ENCODE measurements around the gene ZSCAN31.
A peak's percentile ranks its signal among the peaks of the same experiment; 100 is the strongest.

The ZSCAN31 gene

GRCh38 chr6:28340310-28341095 lies 4.6 kb upstream of the ZSCAN31 start:
- no peak overlapping the region for H3K27ac ChIP-seq
- TF ChIP-seq CTCF (IDR thresholded peaks at IDR 0.05) (no peak), ZFX (IDR thresholded peaks at IDR 0.05; ENCODE audit: borderline replicate concordance) (no peak)

- no peak for TF ChIP-seq CTCF (IDR thresholded peaks at IDR 0.05)
- no peak for TF ChIP-seq ZFX (IDR thresholded peaks at IDR 0.05; ENCODE audit: borderline replicate concordance)
- H3K27ac ChIP-seq, result peak overlapping the region; percentile 93
These were observed 1.2 kb upstream of the ZSCAN31 start for GRCh38 chr6:28337121-28337520.

- H3K27ac ChIP-seq, result peak overlapping the region; percentile 93
- TF ChIP-seq ZFX (IDR thresholded peaks at IDR 0.05; ENCODE audit: borderline replicate concordance), result no peak
- no peak for TF ChIP-seq CTCF (IDR thresholded peaks at IDR 0.05)
These were observed 554 bp upstream of the ZSCAN31 start for GRCh38 chr6:28336284-28337120.

GRCh38 chr6:28335040-28335563 lies 846 bp downstream of the ZSCAN31 start:
- no peak for TF ChIP-seq CTCF (IDR thresholded peaks at IDR 0.05)
- TF ChIP-seq ZFX (IDR thresholded peaks at IDR 0.05; ENCODE audit: borderline replicate concordance), result no peak
- H3K27ac ChIP-seq, result peak overlapping the region; percentile 93

GRCh38 chr6:28334286-28335039 lies 1.5 kb downstream of the ZSCAN31 start:
- TF ChIP-seq ZFX (IDR thresholded peaks at IDR 0.05; ENCODE audit: borderline replicate concordance), result no peak
- no peak for TF ChIP-seq CTCF (IDR thresholded peaks at IDR 0.05)
- H3K27ac ChIP-seq, result peak overlapping the region; percentile 93

- TF ChIP-seq CTCF (IDR thresholded peaks at IDR 0.05) (no peak), ZFX (IDR thresholded peaks at IDR 0.05; ENCODE audit: borderline replicate concordance) (no peak)
- H3K27ac ChIP-seq, result no peak overlapping the region
These were observed 2.3 kb downstream of the ZSCAN31 start for GRCh38 chr6:28333599-28334018.
